Parathyroid adenoma (tissue), 2 donors: ENCODE measurements around the gene INTU.

Experiments
- H2AFZ ChIP-seq: fragments of 300-600 bp; sonication (generic); one replicate; pipeline ENCODE4 v1.7.0; 2017; ENCODE audit warnings: antibody characterized with exemption, mild to moderate bottlenecking
- H3K27ac ChIP-seq: fragments of 300-600 bp; sonication (generic); one replicate; pipeline ENCODE4 v1.7.0; 2017
- H3K27me3 ChIP-seq: fragments of 300-600 bp; sonication (generic); one replicate; pipeline ENCODE4 v1.7.0; 2017; ENCODE audit warnings: low read length; ENCODE audit not compliant: control insufficient read depth, insufficient read depth
- H3K36me3 ChIP-seq: fragments of 300-600 bp; sonication (generic); one replicate; pipeline ENCODE4 v1.7.0; 2017; ENCODE audit warnings: low read length; ENCODE audit not compliant: control insufficient read depth, insufficient read depth
- H3K4me1 ChIP-seq: fragments of 300-600 bp; sonication (generic); one replicate; pipeline ENCODE4 v1.7.0; 2017; ENCODE audit warnings: control low read depth
- H3K4me2 ChIP-seq: fragments of 300-600 bp; sonication (generic); one replicate; pipeline ENCODE4 v1.7.0; 2017; ENCODE audit warnings: low read length
- H3K4me3 ChIP-seq: fragments of 300-600 bp; sonication (generic); one replicate; pipeline ENCODE4 v1.7.0; 2017; ENCODE audit warnings: low read depth, low read length
- H3K79me2 ChIP-seq: fragments of 300-600 bp; sonication (generic); one replicate; pipeline ENCODE4 v1.7.0; 2017; ENCODE audit warnings: control low read depth
- H3K9ac ChIP-seq: fragments of 300-600 bp; sonication (generic); one replicate; pipeline ENCODE4 v1.7.0; 2017; ENCODE audit warnings: mild to moderate bottlenecking
- H3K9me3 ChIP-seq: fragments of 300-600 bp; sonication (generic); one replicate; pipeline ENCODE4 v1.7.0; 2017; ENCODE audit warnings: low read length; ENCODE audit not compliant: control insufficient read depth
- TF ChIP-seq, protein P1 (sequence below): fragments of 300-600 bp; sonication (generic); IDR thresholded peaks from one replicate; pipeline ENCODE4 v1.7.0; 2017; ENCODE audit warnings: antibody characterized with exemption, mild to moderate bottlenecking
- donor health status: primary hyperparathyroidism.

Gene INTU

DNA sequence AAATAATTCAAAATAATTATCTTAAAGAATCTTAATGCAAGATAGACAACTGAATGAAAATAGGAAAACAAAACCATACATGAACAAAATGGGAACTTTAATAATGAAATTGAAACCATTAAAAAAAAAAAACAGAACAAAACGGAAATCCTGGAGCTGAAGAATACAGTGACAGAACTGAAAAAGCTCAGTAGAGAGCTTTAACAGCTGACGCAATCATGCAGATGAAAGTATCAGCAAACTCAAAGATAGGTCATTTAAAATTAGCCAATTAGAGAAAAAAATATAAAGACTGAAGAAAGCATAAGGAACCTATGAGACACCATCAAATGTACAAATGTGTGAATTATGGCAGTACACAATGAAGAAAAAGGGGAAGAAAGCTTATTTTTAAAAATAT lies 116.2 kb downstream of the INTU start:
- Histone ChIP-seq H3K36me3 (no peaks in the 10 kb centered on the region), H2AFZ (no peak overlapping the region), H3K4me3 (no peak overlapping the region), H3K27me3 (no peaks in the 10 kb centered on the region), H3K27ac (no peak overlapping the region), H3K79me2 (no peaks in the 10 kb centered on the region), H3K9me3 (no peaks in the 10 kb centered on the region), H3K4me2 (no peak overlapping the region), H3K4me1 (no peaks in the 10 kb centered on the region), H3K9ac (no peak overlapping the region)
- TF ChIP-seq, protein P1, sequence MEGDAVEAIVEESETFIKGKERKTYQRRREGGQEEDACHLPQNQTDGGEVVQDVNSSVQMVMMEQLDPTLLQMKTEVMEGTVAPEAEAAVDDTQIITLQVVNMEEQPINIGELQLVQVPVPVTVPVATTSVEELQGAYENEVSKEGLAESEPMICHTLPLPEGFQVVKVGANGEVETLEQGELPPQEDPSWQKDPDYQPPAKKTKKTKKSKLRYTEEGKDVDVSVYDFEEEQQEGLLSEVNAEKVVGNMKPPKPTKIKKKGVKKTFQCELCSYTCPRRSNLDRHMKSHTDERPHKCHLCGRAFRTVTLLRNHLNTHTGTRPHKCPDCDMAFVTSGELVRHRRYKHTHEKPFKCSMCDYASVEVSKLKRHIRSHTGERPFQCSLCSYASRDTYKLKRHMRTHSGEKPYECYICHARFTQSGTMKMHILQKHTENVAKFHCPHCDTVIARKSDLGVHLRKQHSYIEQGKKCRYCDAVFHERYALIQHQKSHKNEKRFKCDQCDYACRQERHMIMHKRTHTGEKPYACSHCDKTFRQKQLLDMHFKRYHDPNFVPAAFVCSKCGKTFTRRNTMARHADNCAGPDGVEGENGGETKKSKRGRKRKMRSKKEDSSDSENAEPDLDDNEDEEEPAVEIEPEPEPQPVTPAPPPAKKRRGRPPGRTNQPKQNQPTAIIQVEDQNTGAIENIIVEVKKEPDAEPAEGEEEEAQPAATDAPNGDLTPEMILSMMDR: no peak

DNA sequence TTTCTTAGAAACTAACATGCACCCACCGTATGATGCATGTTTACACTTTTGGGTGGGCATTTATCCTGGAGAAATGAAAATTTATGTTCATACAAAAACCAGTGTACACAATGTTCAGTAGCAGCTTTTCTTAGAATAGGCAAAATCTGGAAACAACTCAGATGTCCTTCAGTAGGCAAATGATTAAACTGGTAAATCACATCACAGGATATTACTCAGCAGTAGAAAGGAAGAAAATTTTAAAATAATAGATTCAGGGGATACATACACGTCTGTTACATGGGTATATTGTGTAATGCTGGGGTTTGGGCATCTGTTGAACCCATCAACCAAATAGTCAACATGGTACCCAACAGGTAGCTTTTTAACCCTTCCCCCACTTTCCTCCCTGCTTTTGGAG lies 124.1 kb downstream of the INTU start:
- Histone ChIP-seq H3K36me3 (no peaks in the 10 kb centered on the region), H3K9me3 (no peaks in the 10 kb centered on the region), H3K9ac (no peak overlapping the region), H3K27me3 (no peaks in the 10 kb centered on the region), H3K79me2 (no peaks in the 10 kb centered on the region), H3K4me2 (no peak overlapping the region), H2AFZ (no peak overlapping the region), H3K27ac (no peak overlapping the region), H3K4me3 (no peak overlapping the region), H3K4me1 (no peaks in the 10 kb centered on the region)
- TF ChIP-seq, protein P1: no peak

DNA sequence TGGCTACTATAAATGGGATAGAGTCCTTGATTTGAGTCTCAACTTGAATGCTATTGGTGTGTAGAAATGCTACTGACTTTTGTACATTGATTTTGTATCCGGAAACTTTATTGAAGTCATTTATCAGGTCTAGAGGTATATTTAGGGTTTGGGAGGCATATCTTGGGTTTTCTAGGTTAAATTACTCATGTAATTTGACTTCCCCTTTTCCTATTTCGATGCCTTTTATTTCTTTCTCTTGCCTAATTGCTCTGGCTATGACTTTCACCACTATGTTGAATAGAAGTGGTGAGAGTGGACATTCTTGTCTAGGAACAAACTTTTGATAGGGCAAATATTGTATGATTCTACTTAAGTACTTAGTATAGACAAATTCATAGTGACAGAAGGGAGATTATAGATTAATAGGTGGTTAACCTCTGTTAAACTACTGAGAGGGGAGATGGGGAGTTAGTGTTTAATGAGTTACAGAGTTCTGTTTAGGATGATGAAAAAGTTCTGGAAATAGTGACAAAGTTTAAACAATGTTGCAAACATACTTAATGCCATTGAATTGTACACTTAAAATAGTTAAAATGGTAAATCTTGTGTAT lies 126.6 kb downstream of the INTU start:
- Histone ChIP-seq H3K36me3 (no peaks in the 10 kb centered on the region), H3K27me3 (no peaks in the 10 kb centered on the region), H2AFZ (no peak overlapping the region), H3K4me3 (no peak overlapping the region), H3K27ac (no peak overlapping the region), H3K9me3 (no peaks in the 10 kb centered on the region), H3K4me1 (no peaks in the 10 kb centered on the region), H3K9ac (no peak overlapping the region), H3K79me2 (no peaks in the 10 kb centered on the region), H3K4me2 (no peak overlapping the region)
- TF ChIP-seq, protein P1: no peak

DNA sequence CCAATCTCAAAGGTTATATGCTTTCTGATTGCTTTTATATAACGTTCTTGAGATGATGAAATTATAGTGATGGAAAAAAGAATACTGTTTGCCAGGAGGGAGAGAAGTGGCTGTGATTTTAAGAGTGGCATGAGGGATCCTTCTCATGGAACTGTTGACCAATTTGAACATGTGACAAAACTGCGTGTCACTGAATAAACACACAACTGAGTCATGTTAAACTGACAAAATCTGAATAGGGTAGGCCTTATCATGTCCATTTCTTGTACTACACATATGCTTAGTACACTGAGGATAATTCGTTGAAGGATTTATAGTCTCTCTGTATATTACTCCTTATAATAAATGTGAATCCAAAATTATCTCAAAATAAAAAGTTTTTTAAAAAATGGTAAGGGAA lies 127.1 kb downstream of the INTU start:
- Histone ChIP-seq H3K79me2 (no peaks in the 10 kb centered on the region), H2AFZ (no peak overlapping the region), H3K4me3 (no peak overlapping the region), H3K9ac (no peak overlapping the region), H3K27me3 (no peaks in the 10 kb centered on the region), H3K4me1 (no peaks in the 10 kb centered on the region), H3K36me3 (no peaks in the 10 kb centered on the region), H3K4me2 (no peak overlapping the region), H3K27ac (no peak overlapping the region), H3K9me3 (no peaks in the 10 kb centered on the region)
- TF ChIP-seq, protein P1: no peak

DNA sequence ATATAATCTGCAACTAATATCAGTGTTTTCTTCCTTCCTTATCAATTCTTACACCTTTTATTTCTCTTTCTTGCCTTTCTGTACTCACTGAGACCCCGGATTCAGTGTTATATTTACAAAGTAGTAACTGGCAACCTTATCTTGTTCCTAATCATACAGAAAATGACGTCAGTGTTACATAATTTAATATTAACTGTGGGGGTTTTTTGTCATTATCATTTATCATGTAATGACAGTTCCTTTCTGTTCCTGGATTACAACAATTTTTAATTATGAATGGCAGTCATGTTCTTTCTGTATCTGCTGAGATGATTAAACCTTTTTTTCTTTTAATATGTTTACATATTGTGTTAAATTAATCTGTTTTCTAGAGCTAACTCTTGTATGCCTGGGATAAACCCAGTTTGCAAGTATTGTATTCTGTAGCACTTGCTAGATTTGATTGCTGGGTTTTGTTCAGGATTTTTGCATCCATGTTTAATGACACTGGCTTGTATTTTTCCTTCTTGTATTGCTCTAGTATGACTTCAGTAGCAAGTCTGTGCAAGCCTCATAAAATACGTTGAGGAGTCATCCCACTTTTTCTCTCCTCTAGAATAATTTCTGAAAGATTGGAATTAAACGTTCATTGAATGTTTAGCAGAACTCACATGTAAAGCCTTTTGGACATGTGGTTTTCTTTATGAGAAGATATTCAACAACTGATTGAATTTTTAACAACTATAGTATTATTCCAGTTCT lies 138.9 kb downstream of the INTU start:
- Histone ChIP-seq H3K36me3 (no peaks in the 10 kb centered on the region), H3K9me3 (no peaks in the 10 kb centered on the region), H3K79me2 (no peaks in the 10 kb centered on the region), H3K27ac (no peak overlapping the region), H3K4me2 (no peak overlapping the region), H2AFZ (no peak overlapping the region), H3K4me1 (no peaks in the 10 kb centered on the region), H3K9ac (no peak overlapping the region), H3K4me3 (no peak overlapping the region), H3K27me3 (no peaks in the 10 kb centered on the region)
- TF ChIP-seq, protein P1: no peak
